Left ventricle myocardium inferior (tissue), 1 donor: Measurements from ENCODE around the gene DLGAP3. TPM values are rescaled to one million over a fixed set of nuclear protein-coding genes. Genes with fewer than 3 reads are reported as not detected.
A peak's percentile ranks its signal among the peaks of the same experiment; 100 is the strongest.

Source experiments
- DNase-seq: peaks from one replicate; pipeline ENCODE4 v3.0.0-alpha.2; 2020
- H3K27ac ChIP-seq: fragments of 200-600 bp; replicated peaks from 2 replicates; pipeline ENCODE4 v1.8.0; 2021
- H3K27me3 ChIP-seq: fragments of 200-600 bp; 2 replicates; pipeline ENCODE4 v1.8.0; 2021; ENCODE audit warnings: low read depth
- H3K36me3 ChIP-seq: fragments of 200-600 bp; 2 replicates; pipeline ENCODE4 v1.8.0; 2021
- H3K4me1 ChIP-seq: fragments of 200-600 bp; 2 replicates; pipeline ENCODE4 v1.8.0; 2021
- H3K4me3 ChIP-seq: fragments of 200-600 bp; 2 replicates; pipeline ENCODE4 v1.8.0; 2021; ENCODE audit warnings: mild to moderate bottlenecking, moderate library complexity
- H3K9me3 ChIP-seq: fragments of 200-600 bp; replicated peaks from 2 replicates; pipeline ENCODE4 v1.8.0; 2021
- intact Hi-C: fragments of 100-400 bp; cut with micrococcal nuclease; formaldehyde crosslinking; loops from one replicate; pipeline ENCODE4 v1.11.0; 2022
- long read RNA-seq: library from polyadenylated mRNA; unstranded; transcript quantifications from one replicate; pipeline ENCODE4 v2.0.0, GENCODE V29; 2021
- total RNA-seq: library from RNA; stranded (reverse); fragmentation: NEBNext Ultra II Directional; extraction: Animal tissue kit (Norgen Biotek cat#: 25700); gene quantifications from one replicate; pipeline ENCODE4 v1.2.1, GENCODE V29; 2021
- TF ChIP-seq, protein P1 (sequence below): fragments of 200-600 bp; IDR thresholded peaks from 2 replicates; pipeline ENCODE4 v1.8.0; 2021; ENCODE audit warnings: antibody characterized with exemption, mild to moderate bottlenecking, borderline replicate concordance
- donor health status: DM: no; HTN: yes; CAD: no; lungs with severe emphysema.

The DLGAP3 gene, protein sequence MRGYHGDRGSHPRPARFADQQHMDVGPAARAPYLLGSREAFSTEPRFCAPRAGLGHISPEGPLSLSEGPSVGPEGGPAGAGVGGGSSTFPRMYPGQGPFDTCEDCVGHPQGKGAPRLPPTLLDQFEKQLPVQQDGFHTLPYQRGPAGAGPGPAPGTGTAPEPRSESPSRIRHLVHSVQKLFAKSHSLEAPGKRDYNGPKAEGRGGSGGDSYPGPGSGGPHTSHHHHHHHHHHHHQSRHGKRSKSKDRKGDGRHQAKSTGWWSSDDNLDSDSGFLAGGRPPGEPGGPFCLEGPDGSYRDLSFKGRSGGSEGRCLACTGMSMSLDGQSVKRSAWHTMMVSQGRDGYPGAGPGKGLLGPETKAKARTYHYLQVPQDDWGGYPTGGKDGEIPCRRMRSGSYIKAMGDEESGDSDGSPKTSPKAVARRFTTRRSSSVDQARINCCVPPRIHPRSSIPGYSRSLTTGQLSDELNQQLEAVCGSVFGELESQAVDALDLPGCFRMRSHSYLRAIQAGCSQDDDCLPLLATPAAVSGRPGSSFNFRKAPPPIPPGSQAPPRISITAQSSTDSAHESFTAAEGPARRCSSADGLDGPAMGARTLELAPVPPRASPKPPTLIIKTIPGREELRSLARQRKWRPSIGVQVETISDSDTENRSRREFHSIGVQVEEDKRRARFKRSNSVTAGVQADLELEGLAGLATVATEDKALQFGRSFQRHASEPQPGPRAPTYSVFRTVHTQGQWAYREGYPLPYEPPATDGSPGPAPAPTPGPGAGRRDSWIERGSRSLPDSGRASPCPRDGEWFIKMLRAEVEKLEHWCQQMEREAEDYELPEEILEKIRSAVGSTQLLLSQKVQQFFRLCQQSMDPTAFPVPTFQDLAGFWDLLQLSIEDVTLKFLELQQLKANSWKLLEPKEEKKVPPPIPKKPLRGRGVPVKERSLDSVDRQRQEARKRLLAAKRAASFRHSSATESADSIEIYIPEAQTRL
- 0.05 TPM for total RNA-seq
- long read RNA-seq, result 0 reads

- intact Hi-C loops, result no loop called here
- H3K9me3 ChIP-seq, result no peaks in the 10 kb centered on the region
- peaks cover 75% of the 10 kb centered on the region for H3K27me3 ChIP-seq
- H3K4me1 ChIP-seq, result peaks cover 18% of the 10 kb centered on the region
- TF ChIP-seq, protein P1, sequence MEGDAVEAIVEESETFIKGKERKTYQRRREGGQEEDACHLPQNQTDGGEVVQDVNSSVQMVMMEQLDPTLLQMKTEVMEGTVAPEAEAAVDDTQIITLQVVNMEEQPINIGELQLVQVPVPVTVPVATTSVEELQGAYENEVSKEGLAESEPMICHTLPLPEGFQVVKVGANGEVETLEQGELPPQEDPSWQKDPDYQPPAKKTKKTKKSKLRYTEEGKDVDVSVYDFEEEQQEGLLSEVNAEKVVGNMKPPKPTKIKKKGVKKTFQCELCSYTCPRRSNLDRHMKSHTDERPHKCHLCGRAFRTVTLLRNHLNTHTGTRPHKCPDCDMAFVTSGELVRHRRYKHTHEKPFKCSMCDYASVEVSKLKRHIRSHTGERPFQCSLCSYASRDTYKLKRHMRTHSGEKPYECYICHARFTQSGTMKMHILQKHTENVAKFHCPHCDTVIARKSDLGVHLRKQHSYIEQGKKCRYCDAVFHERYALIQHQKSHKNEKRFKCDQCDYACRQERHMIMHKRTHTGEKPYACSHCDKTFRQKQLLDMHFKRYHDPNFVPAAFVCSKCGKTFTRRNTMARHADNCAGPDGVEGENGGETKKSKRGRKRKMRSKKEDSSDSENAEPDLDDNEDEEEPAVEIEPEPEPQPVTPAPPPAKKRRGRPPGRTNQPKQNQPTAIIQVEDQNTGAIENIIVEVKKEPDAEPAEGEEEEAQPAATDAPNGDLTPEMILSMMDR, result no peak
- no peak for DNase-seq
- H3K27ac ChIP-seq, result no peak within 1 kb of the TSS
- H3K4me3 ChIP-seq, result peak within 1 kb of the TSS; percentile 63
- no peaks in the 10 kb centered on the region for H3K36me3 ChIP-seq
These were observed at the start of gene DLGAP3 for GRCh38 chr1:34929497-34929852. Gene DLGAP3 (minus strand): TSS chr1:34929650. CDS start chr1:34905383, 24,267 bp downstream.

DNA sequence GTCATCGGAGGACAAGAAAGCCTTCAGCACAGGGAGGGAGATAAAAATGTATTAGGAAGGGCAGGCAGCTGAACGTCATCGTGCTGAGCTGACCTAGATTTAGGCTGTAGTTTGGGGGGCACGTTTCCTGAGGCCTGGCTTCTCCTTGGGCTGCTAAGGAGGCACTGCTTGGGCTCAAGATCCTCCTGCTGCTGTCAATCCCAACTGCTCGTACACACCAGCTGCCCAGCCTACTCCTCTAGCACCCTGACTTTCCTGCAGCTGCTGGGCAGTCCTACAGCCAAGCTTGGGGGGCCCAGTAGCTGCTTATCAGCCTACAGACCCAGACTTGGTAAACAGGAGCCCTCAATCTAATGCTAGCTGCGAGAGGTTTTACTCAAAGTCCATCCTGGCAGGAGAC is 49.5 kb upstream of the DLGAP3 start:
- Histone ChIP-seq H3K4me3 (no peak overlapping the region), H3K9me3 (no peaks in the 10 kb centered on the region), H3K27me3 (peaks cover 20% of the 10 kb centered on the region), H3K4me1 (peaks cover 22% of the 10 kb centered on the region), H3K36me3 (peaks cover 16% of the 10 kb centered on the region), H3K27ac (no peak overlapping the region)
- TF ChIP-seq, protein P1, result no peak
- intact Hi-C loops, result no loop called here
- no peak for DNase-seq

GRCh38 chr1:34977858-34978257 is 48.4 kb upstream of the DLGAP3 start:
- TF ChIP-seq, protein P1, result no peak

GRCh38 chr1:34977210-34977471 is 47.7 kb upstream of the DLGAP3 start:
- H3K27ac ChIP-seq, result no peak overlapping the region
- DNase-seq, result no peak
- H3K27me3 ChIP-seq, result peaks cover 20% of the 10 kb centered on the region
- H3K36me3 ChIP-seq, result peaks cover 16% of the 10 kb centered on the region
- H3K4me3 ChIP-seq, result peak overlapping the region; percentile 11
- intact Hi-C loops, result no loop called here
- peaks cover 6% of the 10 kb centered on the region for H3K4me1 ChIP-seq
- TF ChIP-seq, protein P1, result no peak
- H3K9me3 ChIP-seq, result no peaks in the 10 kb centered on the region

More at GRCh38 chr1:34977858-34978257, 48.4 kb upstream of the DLGAP3 start:
- Histone ChIP-seq H3K4me3 (no peak overlapping the region), H3K9me3 (no peaks in the 10 kb centered on the region), H3K36me3 (peaks cover 16% of the 10 kb centered on the region), H3K4me1 (peaks cover 12% of the 10 kb centered on the region), H3K27me3 (peaks cover 20% of the 10 kb centered on the region), H3K27ac (no peak overlapping the region)
- DNase-seq, result no peak
- intact Hi-C loops, result no loop called here

GRCh38 chr1:34976384-34977209 is 47.1 kb upstream of the DLGAP3 start:
- no peak for DNase-seq
- intact Hi-C loops, result no loop called here
- H3K27me3 ChIP-seq, result peaks cover 20% of the 10 kb centered on the region
- peaks cover 10% of the 10 kb centered on the region for H3K36me3 ChIP-seq
- TF ChIP-seq, protein P1, result no peak
- H3K9me3 ChIP-seq, result no peaks in the 10 kb centered on the region
- peak overlapping the region; percentile 11 for H3K4me3 ChIP-seq
- no peak overlapping the region for H3K27ac ChIP-seq
- H3K4me1 ChIP-seq, result peaks cover 6% of the 10 kb centered on the region
